NT2/D1 (cell line): ENCODE results near the gene CACNB2.

Source experiments
- DNase-seq: peaks from one replicate; pipeline ENCODE4 v3.0.0-alpha.2; 2011; ENCODE audit warnings: low read depth, low spot score
- H3K27me3 ChIP-seq: 2 replicates; pipeline ENCODE4 v1.6.0; 2011; ENCODE audit warnings: mild to moderate bottlenecking; ENCODE audit not compliant: insufficient read length, insufficient read depth
- H3K36me3 ChIP-seq: 2 replicates; pipeline ENCODE4 v1.6.1; 2011; ENCODE audit warnings: mild to moderate bottlenecking, low read length, mixed read lengths; ENCODE audit not compliant: insufficient read depth, insufficient read length
- H3K4me1 ChIP-seq: 2 replicates; pipeline ENCODE4 v1.5.1; 2011; ENCODE audit not compliant: insufficient read depth, insufficient read length
- H3K4me3 ChIP-seq: 2 replicates; pipeline ENCODE4 v1.5.1; 2011; ENCODE audit warnings: low read depth; ENCODE audit not compliant: insufficient read length
- H3K9ac ChIP-seq: 2 replicates; pipeline ENCODE4 v1.6.0; 2011; ENCODE audit warnings: low read depth; ENCODE audit not compliant: insufficient read length
- H3K9me3 ChIP-seq: 2 replicates; pipeline ENCODE4 v1.5.1; 2011; ENCODE audit warnings: mild to moderate bottlenecking, low read length; ENCODE audit not compliant: insufficient read depth
- SUZ12 ChIP-seq: IDR thresholded peaks from 2 replicates; pipeline ENCODE4 v1.6.1; 2011; ENCODE audit not compliant: insufficient read length, insufficient read depth; ENCODE audit errors: extremely low read depth
- YY1 ChIP-seq: IDR thresholded peaks from 2 replicates; pipeline ENCODE4 v1.6.1; 2011; ENCODE audit not compliant: insufficient read length, insufficient read depth
- ZNF274 ChIP-seq: IDR thresholded peaks from 2 replicates; pipeline ENCODE4 v1.6.1; 2011; ENCODE audit warnings: mild to moderate bottlenecking, low read depth, low read length

CACNB2 gene

GRCh38 chr10:18213271-18213670 is 73.0 kb downstream of the CACNB2 start:
- no peaks in the 10 kb centered on the region for H3K9me3 ChIP-seq
- no peak overlapping the region for H3K4me3 ChIP-seq
- TF ChIP-seq SUZ12 (no peak), YY1 (no peak), ZNF274 (no peak)
- no peak overlapping the region for H3K9ac ChIP-seq
- no peaks in the 10 kb centered on the region for H3K36me3 ChIP-seq
- no peaks in the 10 kb centered on the region for H3K4me1 ChIP-seq
- no peak for DNase-seq
- no peaks in the 10 kb centered on the region for H3K27me3 ChIP-seq

DNA sequence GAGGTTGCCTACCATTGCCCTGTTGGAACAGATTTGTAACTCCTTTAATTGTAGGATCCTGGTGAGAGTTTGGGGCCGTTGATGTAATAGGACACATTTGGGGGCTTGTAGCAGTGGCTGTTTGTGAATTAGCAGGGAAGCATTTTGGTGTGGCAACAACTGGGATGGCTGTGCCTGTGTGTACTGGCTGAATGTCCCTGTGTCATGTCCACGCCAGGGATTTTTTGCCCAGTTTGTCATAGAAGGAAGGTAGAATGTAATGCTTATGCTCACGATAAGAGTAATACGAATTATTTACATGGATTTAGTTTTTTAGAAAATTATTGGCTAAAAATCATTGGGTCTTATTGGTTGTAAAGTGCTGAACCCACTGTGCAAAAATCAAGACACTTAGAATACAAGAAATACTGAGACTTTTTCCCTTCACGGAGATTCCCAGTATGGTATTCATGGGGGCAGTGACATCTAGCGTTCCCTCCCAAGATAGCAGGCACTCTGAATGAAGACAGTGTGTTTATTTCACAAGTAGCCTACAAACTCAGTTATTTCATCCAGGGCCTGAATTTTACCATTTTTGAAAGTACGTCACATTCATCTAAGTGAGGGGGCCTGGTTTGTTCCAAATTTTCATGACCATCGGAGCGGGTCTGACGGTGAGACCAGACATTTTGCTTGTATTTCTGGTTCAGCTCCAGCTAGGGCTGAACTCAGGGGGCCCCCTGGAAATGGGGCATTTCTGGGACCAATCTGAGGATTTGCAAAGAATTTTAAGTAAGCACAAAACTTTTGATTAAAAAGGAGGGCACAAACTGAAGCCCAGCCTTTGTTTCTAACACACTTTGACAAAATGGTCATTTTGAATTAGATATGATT is 74.7 kb downstream of the CACNB2 start:
- no peaks in the 10 kb centered on the region for H3K36me3 ChIP-seq
- H3K9ac ChIP-seq, result no peak overlapping the region
- DNase-seq, result peak; percentile 15
- no peaks in the 10 kb centered on the region for H3K9me3 ChIP-seq
- TF ChIP-seq ZNF274 (no peak), SUZ12 (no peak), YY1 (no peak)
- H3K4me1 ChIP-seq, result no peaks in the 10 kb centered on the region
- no peaks in the 10 kb centered on the region for H3K27me3 ChIP-seq
- no peak overlapping the region for H3K4me3 ChIP-seq

- no peaks in the 10 kb centered on the region for H3K36me3 ChIP-seq
- H3K4me1 ChIP-seq, result no peaks in the 10 kb centered on the region
- DNase-seq, result no peak
- no peak overlapping the region for H3K4me3 ChIP-seq
- no peak for TF ChIP-seq SUZ12
- TF ChIP-seq ZNF274, result no peak
- TF ChIP-seq YY1, result no peak
- no peak overlapping the region for H3K9ac ChIP-seq
- H3K27me3 ChIP-seq, result no peaks in the 10 kb centered on the region
- no peaks in the 10 kb centered on the region for H3K9me3 ChIP-seq
These were observed 76.3 kb downstream of the CACNB2 start for GRCh38 chr10:18216482-18216881.

DNA sequence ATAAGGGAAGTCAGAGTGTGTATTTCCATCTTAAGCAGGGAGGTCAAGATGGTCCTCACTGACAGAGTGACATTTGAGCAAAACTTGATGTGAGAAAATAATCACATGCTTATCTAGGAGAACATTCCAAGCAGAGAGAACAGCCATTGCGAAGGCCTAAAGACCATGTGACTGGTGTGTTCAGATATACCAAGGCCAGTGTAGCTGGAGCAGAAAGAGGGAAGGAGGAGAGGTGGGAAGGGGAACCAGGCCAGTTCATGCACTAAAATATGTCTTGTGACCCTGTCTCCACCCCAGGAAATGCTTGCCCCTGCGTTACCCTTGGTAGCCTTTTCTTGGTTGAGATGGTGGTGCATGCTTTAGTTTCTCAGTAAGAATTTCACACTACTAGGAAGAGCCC is 77.4 kb downstream of the CACNB2 start:
- H3K27me3 ChIP-seq, result no peaks in the 10 kb centered on the region
- no peaks in the 10 kb centered on the region for H3K9me3 ChIP-seq
- no peaks in the 10 kb centered on the region for H3K4me1 ChIP-seq
- H3K9ac ChIP-seq, result no peak overlapping the region
- no peak for TF ChIP-seq YY1
- TF ChIP-seq SUZ12, result no peak
- TF ChIP-seq ZNF274, result no peak
- no peaks in the 10 kb centered on the region for H3K36me3 ChIP-seq
- H3K4me3 ChIP-seq, result no peak overlapping the region
- DNase-seq, result no peak

DNA sequence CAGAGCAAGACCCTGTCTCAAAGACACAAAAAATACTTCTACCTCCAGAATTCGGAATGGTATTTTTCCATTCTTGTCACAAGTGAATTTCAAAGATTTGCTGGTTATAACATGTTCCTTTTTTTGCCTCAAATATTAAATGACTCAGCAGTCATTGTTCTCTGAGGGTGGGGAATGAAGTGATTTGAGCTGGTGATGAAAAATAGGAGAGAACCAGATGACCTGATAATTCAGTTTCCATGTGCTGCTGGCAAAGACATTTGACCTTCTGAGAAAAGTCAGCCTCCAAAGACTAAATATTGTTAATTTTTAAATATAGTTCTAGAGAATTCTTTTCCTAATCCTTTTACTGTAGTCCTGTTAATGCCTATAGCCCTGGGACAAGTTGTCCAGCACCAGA is 78.9 kb downstream of the CACNB2 start:
- Histone ChIP-seq H3K36me3 (no peaks in the 10 kb centered on the region), H3K9ac (no peak overlapping the region), H3K4me3 (no peak overlapping the region), H3K4me1 (no peaks in the 10 kb centered on the region), H3K27me3 (no peaks in the 10 kb centered on the region), H3K9me3 (no peaks in the 10 kb centered on the region)
- TF ChIP-seq ZNF274 (no peak), YY1 (no peak), SUZ12 (no peak)
- no peak for DNase-seq

DNA sequence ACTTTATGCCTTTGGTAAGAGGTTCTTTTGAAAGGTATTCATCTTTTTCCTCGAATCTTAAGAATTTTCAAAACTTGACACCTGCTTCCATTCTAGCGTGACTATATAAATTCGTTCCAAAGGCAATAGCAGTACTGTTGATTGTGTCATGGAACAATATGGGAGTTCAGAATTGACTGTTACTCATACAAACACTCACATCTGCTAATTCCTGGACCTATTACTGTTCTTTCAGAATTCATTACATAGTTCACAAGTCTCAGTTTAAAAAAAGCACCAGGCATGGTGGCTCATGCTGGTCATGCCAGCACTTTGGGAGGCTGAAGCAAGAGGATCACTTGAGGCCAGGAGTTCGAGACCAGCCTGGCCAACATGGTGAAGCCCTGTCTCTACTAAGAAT is 80.9 kb downstream of the CACNB2 start:
- Histone ChIP-seq H3K4me3 (no peak overlapping the region), H3K27me3 (no peaks in the 10 kb centered on the region), H3K9me3 (no peaks in the 10 kb centered on the region), H3K36me3 (no peaks in the 10 kb centered on the region), H3K9ac (no peak overlapping the region), H3K4me1 (no peaks in the 10 kb centered on the region)
- DNase-seq, result no peak
- TF ChIP-seq ZNF274 (no peak), SUZ12 (no peak), YY1 (no peak)

DNA sequence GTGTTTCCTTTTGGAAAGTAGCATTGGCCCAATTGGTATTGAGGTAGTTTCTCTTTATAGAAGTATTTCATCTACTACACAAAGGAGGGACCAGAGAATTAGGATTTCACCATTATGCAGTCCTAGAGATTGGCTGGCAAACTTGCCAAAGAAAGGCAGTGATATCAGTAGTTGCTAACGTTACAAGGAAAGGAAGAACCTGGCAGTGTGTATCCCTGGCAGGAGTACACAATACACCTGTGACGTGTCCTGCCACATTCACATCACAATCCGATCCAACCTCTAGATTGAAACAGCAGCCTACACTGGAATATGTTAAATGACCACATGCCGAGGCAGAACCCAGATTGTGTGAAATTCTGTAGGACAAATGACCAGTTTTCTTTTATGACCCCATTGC is 81.7 kb downstream of the CACNB2 start:
- no peak for DNase-seq
- Histone ChIP-seq H3K9ac (no peak overlapping the region), H3K4me1 (no peaks in the 10 kb centered on the region), H3K27me3 (no peaks in the 10 kb centered on the region), H3K36me3 (no peaks in the 10 kb centered on the region), H3K4me3 (no peak overlapping the region), H3K9me3 (no peaks in the 10 kb centered on the region)
- TF ChIP-seq YY1, result no peak
- TF ChIP-seq SUZ12, result no peak
- no peak for TF ChIP-seq ZNF274
